Right lobe of liver (tissue), 6 donors: ENCODE data around the gene SOST. TPM values are rescaled to one million over a fixed set of nuclear protein-coding genes. Genes with fewer than 3 reads are reported as not detected.

Experiments
- ATAC-seq, 4 donors: fragments of 200-7000 bp; cut with Tn5 transposase; one replicate each; pipeline ENCODE4 v1.9.1; 2020; ENCODE audit warnings: mild to moderate bottlenecking in 4 of 4, moderate library complexity in 4 of 4
- DNase-seq, 3 donors: peaks; one replicate each; pipeline ENCODE4 v3.0.0-alpha.2; 2020
- H3K27ac ChIP-seq, 3 donors: fragments of 200-600 bp; one replicate each; pipeline ENCODE4 v1.8.0; 2022
- H3K27me3 ChIP-seq, 2 donors: fragments of 200-600 bp; one replicate each; pipeline ENCODE4 v1.8.0; 2022
- H3K36me3 ChIP-seq, 4 donors: fragments of 200-600 bp; sonication (generic) in 1 of 4; one replicate each; pipeline versions ENCODE4 v1.5.1 to v1.8.0; 2017 to 2022; ENCODE audit warnings: control low read depth in 1 of 4
- H3K4me1 ChIP-seq, 4 donors: fragments of 200-600 bp; sonication (generic) in 1 of 4; one replicate each; pipeline versions ENCODE4 v1.5.1 to v1.8.0; 2017 to 2022; ENCODE audit warnings: control low read depth in 1 of 4
- H3K4me3 ChIP-seq, 3 donors: fragments of 200-600 bp; one replicate each; pipeline ENCODE4 v1.8.0; 2022
- H3K9me3 ChIP-seq, 4 donors: fragments of 200-600 bp; sonication (generic) in 1 of 4; one replicate each; pipeline versions ENCODE4 v1.5.1 to v1.8.0; 2017 to 2022; ENCODE audit warnings: control low read depth in 1 of 4
- CTCF ChIP-seq, 4 donors: fragments of 200-600 bp in 3 of 4; fragments of 450-650 bp in 1 of 4; IDR thresholded peaks; one replicate each; pipeline versions ENCODE4 v1.5.1 to v1.8.0; 2016 to 2022; ENCODE audit warnings: antibody characterized with exemption in 4 of 4, mild to moderate bottlenecking in 2 of 4
- POLR2A ChIP-seq: fragments of 450-650 bp; IDR thresholded peaks from one replicate; pipeline ENCODE4 v1.6.1; 2017; ENCODE audit warnings: antibody characterized with exemption, mild to moderate bottlenecking
- WGBS: methylation state at CpG from one replicate; pipeline ENCODE4 v1.1.6; 2018; ENCODE audit warnings: low coverage, low lambda C conversion rate; ENCODE audit not compliant: insufficient coverage; ENCODE audit errors: missing lambda C conversion rate; 5-methylcytosine and 5-hydroxymethylcytosine counted together
- intact Hi-C, 2 donors: fragments of 100-400 bp; cut with DNase I; formaldehyde crosslinking; loops; one replicate each; pipeline versions ENCODE4 v1.11.2 to v1.14.1; 2022
- total RNA-seq, 6 experiments: library from RNA; depleted of rRNA in 2 of 6; stranded (reverse); fragments of >200 nt in 2 of 6; fragmentation: NEBNext Ultra II Directional in 3 of 6; extraction: Animal tissue kit (Norgen Biotek cat#: 25700) in 3 of 6; gene quantifications; one replicate each; pipeline versions ENCODE4 v1.1.0 to v1.2.4, GENCODE V29; 2016 to 2023
- donor health status: DM: no; HTN: yes; CAD: no.
- donor health status: DM: no; HTN: no; CAD: no.
- donor health status: DM: no; HTN: no; CAD: no.
- donor health status: DM: no; HTN: yes; CAD: no.
- donor health status: DM: no; HTN: yes; CAD: no.

The SOST gene
- total RNA-seq, 6 experiments from 2014 or later, result not detected

GRCh38 chr17:43707184-43707583, 51.4 kb downstream of the SOST start:
- Histone ChIP-seq H3K9me3 (no peaks in the 10 kb centered on the region), H3K4me3 (no peak overlapping the region), H3K36me3 (no peaks in the 10 kb centered on the region), H3K27ac (no peak overlapping the region), H3K27me3 (no peaks in the 10 kb centered on the region), H3K4me1 (no peaks in the 10 kb centered on the region)
- no peak for DNase-seq
- no peak for TF ChIP-seq CTCF (IDR thresholded peaks at IDR 0.05)
- no peak for TF ChIP-seq POLR2A
- 68% methylated on average over 3 of the region's 5 CpGs for WGBS
- intact Hi-C loops, result no loop called here
- no peak for ATAC-seq

GRCh38 chr17:43706235-43706634, 52.4 kb downstream of the SOST start:
- ATAC-seq (no peak), DNase-seq (no peak)
- Histone ChIP-seq H3K27me3 (no peaks in the 10 kb centered on the region), H3K4me1 (no peaks in the 10 kb centered on the region), H3K36me3 (no peaks in the 10 kb centered on the region), H3K9me3 (no peaks in the 10 kb centered on the region), H3K4me3 (no peak overlapping the region), H3K27ac (no peak overlapping the region)
- 72% methylated on average over 5 of the region's 5 CpGs for WGBS
- TF ChIP-seq POLR2A (no peak), CTCF (IDR thresholded peaks at IDR 0.05) (no peak)
- intact Hi-C loops, result no loop called here

Other genes starting within 250 kb of the SOST start
- 1 to 10 TPM in 1 of 6 experiments, under 1 TPM in 4, not detected in 1; 0.42 to 1.4 (median 0.80) TPM for gene ETV4, start 212.5 kb downstream of the SOST start, total RNA-seq
- gene MEOX1, start 96.9 kb downstream of the SOST start, total RNA-seq, result under 1 TPM in 1 of 6 experiments, not detected in 5; 0.11 TPM
- gene DUSP3, start 20.2 kb upstream of the SOST start, total RNA-seq, result 10 to 100 TPM; 75.1 to 97.2 (median 87.7) TPM
- gene CFAP97D1, start 21.6 kb upstream of the SOST start, total RNA-seq, result not detected
- 1 to 10 TPM; 1.3 to 2.5 (median 1.8) TPM for gene MPP3, start 74.4 kb upstream of the SOST start, total RNA-seq
- under 1 TPM in 5 of 6 experiments, not detected in 1; 0.12 to 0.73 (median 0.55) TPM for gene CD300LG, start 88.4 kb upstream of the SOST start, total RNA-seq
- gene MPP2, start 148.7 kb upstream of the SOST start, total RNA-seq, result 1 to 10 TPM in 1 of 6 experiments, under 1 TPM in 2, not detected in 3; 0.13 to 1.2 (median 0.18) TPM
- not detected for gene PPY, start 183.7 kb upstream of the SOST start, total RNA-seq
- not detected for gene PYY, start 195.1 kb upstream of the SOST start, total RNA-seq
- gene NAGS, start 245.8 kb upstream of the SOST start, total RNA-seq, result 10 to 100 TPM; 12.1 to 56.2 (median 45.6) TPM